ENCODE data around the gene FHOD3. TPM values are rescaled to one million over a fixed set of nuclear protein-coding genes. Genes with fewer than 3 reads are reported as not detected.

Gene FHOD3
- total and polyA plus RNA-seq, 9 of the 15 experiments (the other 6 are each of a cell fraction or from before 2014, with no cell fraction given), result 0.11 TPM; not detected in 8

GRCh38 chr18:36724591-36725001, 427.1 kb downstream of the FHOD3 start:
- H3K27me3 ChIP-seq (ENCODE audit: control insufficient read depth in 2 of 2, insufficient read depth in 2 of 2, low read length in 2 of 2), result peaks cover 14 to 16% of the 10 kb centered on the region in 2 experiments
- FAIRE-seq (no peak), DNase-seq (ENCODE audit: extremely low read depth in 1 of 4, low spot score in 3 of 4) (no peak), ATAC-seq (peak; percentile 35; the same call in 2 of the 3 replicates)
- H3K9me3 ChIP-seq (replicated peaks; ENCODE audit: control insufficient read depth, insufficient read depth, low read depth, low read length), result no peaks in the 10 kb centered on the region
- CTCF ChIA-PET (ENCODE audit: low intra/inter-chr PET ratio), result no interaction called here
- no peak overlapping the region for H3K27ac ChIP-seq (ENCODE audit: extremely low read depth, low read depth, low read length)
- intact Hi-C loops (cut with micrococcal nuclease), result no loop called here
- H3K4me3 ChIP-seq, result no peak overlapping the region
- no peaks in the 10 kb centered on the region for H4K20me1 ChIP-seq (replicated peaks; ENCODE audit: control insufficient read depth, insufficient read depth, low read length)
- no peak overlapping the region for H2AFZ ChIP-seq (ENCODE audit: low read depth, low read length)
- H3K4me1 ChIP-seq (replicated peaks in 1 of 2; ENCODE audit: control insufficient read depth in 2 of 2, insufficient read depth in 2 of 2, low read length in 2 of 2), result no peaks in the 10 kb centered on the region
- in situ Hi-C loops (cut with MboI), result no loop called here
- no TSS peak for BruUV-seq (replicated peaks)
- no peaks in the 10 kb centered on the region for H3K36me3 ChIP-seq (ENCODE audit: control insufficient read depth, insufficient read depth, low read length)
- 2% methylated on average over 8 of the region's 8 CpGs for WGBS (ENCODE audit: insufficient coverage, low coverage, missing lambda C conversion rate)
- H3K79me2 ChIP-seq (ENCODE audit: control insufficient read depth, insufficient read depth, low read length), result no peaks in the 10 kb centered on the region
- POLR2A ChIA-PET, result no interaction called here
- H3K4me2 ChIP-seq (ENCODE audit: insufficient read depth, low read length), result no peak overlapping the region
- H3K9ac ChIP-seq (ENCODE audit: insufficient read depth in 1 of 2, low read depth in 2 of 2, low read length in 2 of 2), result no peak overlapping the region
- no peaks in the 10 kb centered on the region for H3K9me1 ChIP-seq (ENCODE audit: control insufficient read depth, insufficient read depth, low read length)
- TF ChIP-seq E2F3 (CRISPR knock-in tag; IDR thresholded peaks at IDR 0.05), result no peak
- no peak for TF ChIP-seq EZH2 (IDR thresholded peaks at IDR 0.05; ENCODE audit: borderline replicate concordance, low read depth, low read length)
- no peak for TF ChIP-seq TOE1 (IDR thresholded peaks at IDR 0.05; ENCODE audit: borderline replicate concordance)
- TF ChIP-seq TOE1 (CRISPR knock-in tag; IDR thresholded peaks at IDR 0.05; ENCODE audit: borderline replicate concordance, low read depth), result no peak
- TF ChIP-seq MXI1 (IDR thresholded peaks at IDR 0.05; ENCODE audit: low read depth, low read length), result no peak
- no peak for TF ChIP-seq DDX20 (tag; IDR thresholded peaks at IDR 0.05; ENCODE audit: low read depth)
- no peak for TF ChIP-seq HMGXB4 (CRISPR knock-in tag; IDR thresholded peaks at IDR 0.05)
- no peak for TF ChIP-seq ZNF431 (CRISPR knock-in tag; IDR thresholded peaks at IDR 0.05)
- TF ChIP-seq JUN (IDR thresholded peaks at IDR 0.05; ENCODE audit: borderline replicate concordance, low read depth, low read length), result no peak
- TF ChIP-seq JUN (CRISPR knock-in tag; IDR thresholded peaks at IDR 0.05; ENCODE audit: borderline replicate concordance), result no peak
- no peak for TF ChIP-seq ZFP36 (IDR thresholded peaks at IDR 0.05; ENCODE audit: low read depth, low read length, partially characterized antibody)
- no peak for TF ChIP-seq ZNF134 (CRISPR knock-in tag; conservative IDR thresholded peaks at IDR 0.05)
- TF ChIP-seq THRAP3 (IDR thresholded peaks at IDR 0.05; ENCODE audit: borderline replicate concordance), result no peak
- no peak for TF ChIP-seq ZNF76 (CRISPR knock-in tag; IDR thresholded peaks at IDR 0.05; ENCODE audit: borderline replicate concordance)
- TF ChIP-seq HSF4 (CRISPR knock-in tag; IDR thresholded peaks at IDR 0.05; ENCODE audit: borderline replicate concordance), result no peak
- TF ChIP-seq ZNF445 (CRISPR knock-in tag; IDR thresholded peaks at IDR 0.05; ENCODE audit: low read depth), result no peak
- no peak for TF ChIP-seq YBX1 (IDR thresholded peaks at IDR 0.05)
- TF ChIP-seq SRSF1 (IDR thresholded peaks at IDR 0.05; ENCODE audit: low read depth, low read length), result no peak
- no peak for TF ChIP-seq CTCF (IDR thresholded peaks at IDR 0.05 in 2 of 3, conservative IDR thresholded peaks at IDR 0.05 in 1 of 3; ENCODE audit: insufficient read depth in 2 of 3, low read depth in 1 of 3, low read length in 3 of 3)
- TF ChIP-seq, protein P1, sequence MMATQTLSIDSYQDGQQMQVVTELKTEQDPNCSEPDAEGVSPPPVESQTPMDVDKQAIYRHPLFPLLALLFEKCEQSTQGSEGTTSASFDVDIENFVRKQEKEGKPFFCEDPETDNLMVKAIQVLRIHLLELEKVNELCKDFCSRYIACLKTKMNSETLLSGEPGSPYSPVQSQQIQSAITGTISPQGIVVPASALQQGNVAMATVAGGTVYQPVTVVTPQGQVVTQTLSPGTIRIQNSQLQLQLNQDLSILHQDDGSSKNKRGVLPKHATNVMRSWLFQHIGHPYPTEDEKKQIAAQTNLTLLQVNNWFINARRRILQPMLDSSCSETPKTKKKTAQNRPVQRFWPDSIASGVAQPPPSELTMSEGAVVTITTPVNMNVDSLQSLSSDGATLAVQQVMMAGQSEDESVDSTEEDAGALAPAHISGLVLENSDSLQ (IDR thresholded peaks at IDR 0.05), result no peak
- no peak for TF ChIP-seq SRF (CRISPR knock-in tag; IDR thresholded peaks at IDR 0.05)

All from K562 (cell line).